Measurements from ENCODE around the gene RBM42. TPM values are rescaled to one million over a fixed set of nuclear protein-coding genes. Genes with fewer than 3 reads are reported as not detected.
A peak's percentile ranks its signal among the peaks of the same experiment; 100 is the strongest.

RBM42 gene
- total and polyA plus RNA-seq, 9 of the 15 experiments (the other 6 are each of a cell fraction or from before 2014, with no cell fraction given): 5.7 to 149 (median 32.4) TPM

DNA sequence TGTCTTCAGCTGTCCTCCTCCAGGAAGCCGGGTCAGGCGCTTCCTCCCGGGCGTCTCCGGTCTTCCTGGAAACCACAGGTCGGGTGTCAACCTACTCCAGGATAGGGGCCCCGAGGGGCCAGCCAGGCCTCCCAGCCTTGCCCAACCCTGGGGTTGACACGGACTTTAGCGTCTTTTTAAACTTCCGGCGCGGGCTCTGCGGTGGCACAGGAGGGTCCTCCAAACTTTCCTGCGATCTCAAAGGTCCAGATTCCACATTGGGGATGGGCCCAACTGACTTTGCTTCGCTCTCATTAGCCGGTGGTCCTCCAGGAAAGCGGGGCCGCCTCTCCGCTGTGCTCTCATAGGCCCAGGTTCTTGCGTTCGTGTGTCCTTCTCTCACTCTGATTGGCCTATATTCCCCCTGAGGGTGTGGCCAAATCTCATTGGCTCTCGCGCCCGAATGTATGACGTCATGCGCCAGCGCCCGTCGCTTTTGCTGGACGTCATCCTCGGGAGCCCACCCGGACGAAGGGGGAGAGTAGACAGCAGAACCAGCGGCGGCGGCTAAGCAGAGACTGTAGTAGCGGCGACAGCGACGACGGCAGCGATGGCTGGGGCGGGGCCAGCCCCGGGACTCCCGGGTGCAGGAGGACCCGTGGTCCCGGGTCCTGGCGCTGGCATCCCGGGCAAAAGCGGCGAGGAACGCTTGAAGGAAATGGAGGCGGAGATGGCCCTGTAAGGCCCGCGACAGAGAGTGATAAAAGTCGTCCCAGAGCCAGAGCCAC is at the start of gene RBM42 (continued):
- TF ChIP-seq, protein P1, sequence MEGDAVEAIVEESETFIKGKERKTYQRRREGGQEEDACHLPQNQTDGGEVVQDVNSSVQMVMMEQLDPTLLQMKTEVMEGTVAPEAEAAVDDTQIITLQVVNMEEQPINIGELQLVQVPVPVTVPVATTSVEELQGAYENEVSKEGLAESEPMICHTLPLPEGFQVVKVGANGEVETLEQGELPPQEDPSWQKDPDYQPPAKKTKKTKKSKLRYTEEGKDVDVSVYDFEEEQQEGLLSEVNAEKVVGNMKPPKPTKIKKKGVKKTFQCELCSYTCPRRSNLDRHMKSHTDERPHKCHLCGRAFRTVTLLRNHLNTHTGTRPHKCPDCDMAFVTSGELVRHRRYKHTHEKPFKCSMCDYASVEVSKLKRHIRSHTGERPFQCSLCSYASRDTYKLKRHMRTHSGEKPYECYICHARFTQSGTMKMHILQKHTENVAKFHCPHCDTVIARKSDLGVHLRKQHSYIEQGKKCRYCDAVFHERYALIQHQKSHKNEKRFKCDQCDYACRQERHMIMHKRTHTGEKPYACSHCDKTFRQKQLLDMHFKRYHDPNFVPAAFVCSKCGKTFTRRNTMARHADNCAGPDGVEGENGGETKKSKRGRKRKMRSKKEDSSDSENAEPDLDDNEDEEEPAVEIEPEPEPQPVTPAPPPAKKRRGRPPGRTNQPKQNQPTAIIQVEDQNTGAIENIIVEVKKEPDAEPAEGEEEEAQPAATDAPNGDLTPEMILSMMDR (IDR thresholded peaks at IDR 0.05 in 2 of 3, conservative IDR thresholded peaks at IDR 0.05 in 1 of 3; ENCODE audit: insufficient read depth in 2 of 3, low read depth in 1 of 3, low read length in 3 of 3): no peak
- TF ChIP-seq SMARCA4 (IDR thresholded peaks at IDR 0.05): no peak
- TF ChIP-seq RCOR1 (IDR thresholded peaks at IDR 0.05; ENCODE audit: borderline replicate concordance in 1 of 2, low read depth in 2 of 2, low read length in 2 of 2): peak in 1 of 2 experiments; percentile 50; a peak in 1 of 4 replicates
- no peak for TF ChIP-seq ADNP (tag; IDR thresholded peaks at IDR 0.05)
- no peak for TF ChIP-seq SMAD1 (IDR thresholded peaks at IDR 0.05; ENCODE audit: low read depth, low read length, partially characterized antibody)
- TF ChIP-seq NCOA2 (IDR thresholded peaks at IDR 0.05; ENCODE audit: partially characterized antibody in 2 of 2): no peak
- TF ChIP-seq, protein P2, sequence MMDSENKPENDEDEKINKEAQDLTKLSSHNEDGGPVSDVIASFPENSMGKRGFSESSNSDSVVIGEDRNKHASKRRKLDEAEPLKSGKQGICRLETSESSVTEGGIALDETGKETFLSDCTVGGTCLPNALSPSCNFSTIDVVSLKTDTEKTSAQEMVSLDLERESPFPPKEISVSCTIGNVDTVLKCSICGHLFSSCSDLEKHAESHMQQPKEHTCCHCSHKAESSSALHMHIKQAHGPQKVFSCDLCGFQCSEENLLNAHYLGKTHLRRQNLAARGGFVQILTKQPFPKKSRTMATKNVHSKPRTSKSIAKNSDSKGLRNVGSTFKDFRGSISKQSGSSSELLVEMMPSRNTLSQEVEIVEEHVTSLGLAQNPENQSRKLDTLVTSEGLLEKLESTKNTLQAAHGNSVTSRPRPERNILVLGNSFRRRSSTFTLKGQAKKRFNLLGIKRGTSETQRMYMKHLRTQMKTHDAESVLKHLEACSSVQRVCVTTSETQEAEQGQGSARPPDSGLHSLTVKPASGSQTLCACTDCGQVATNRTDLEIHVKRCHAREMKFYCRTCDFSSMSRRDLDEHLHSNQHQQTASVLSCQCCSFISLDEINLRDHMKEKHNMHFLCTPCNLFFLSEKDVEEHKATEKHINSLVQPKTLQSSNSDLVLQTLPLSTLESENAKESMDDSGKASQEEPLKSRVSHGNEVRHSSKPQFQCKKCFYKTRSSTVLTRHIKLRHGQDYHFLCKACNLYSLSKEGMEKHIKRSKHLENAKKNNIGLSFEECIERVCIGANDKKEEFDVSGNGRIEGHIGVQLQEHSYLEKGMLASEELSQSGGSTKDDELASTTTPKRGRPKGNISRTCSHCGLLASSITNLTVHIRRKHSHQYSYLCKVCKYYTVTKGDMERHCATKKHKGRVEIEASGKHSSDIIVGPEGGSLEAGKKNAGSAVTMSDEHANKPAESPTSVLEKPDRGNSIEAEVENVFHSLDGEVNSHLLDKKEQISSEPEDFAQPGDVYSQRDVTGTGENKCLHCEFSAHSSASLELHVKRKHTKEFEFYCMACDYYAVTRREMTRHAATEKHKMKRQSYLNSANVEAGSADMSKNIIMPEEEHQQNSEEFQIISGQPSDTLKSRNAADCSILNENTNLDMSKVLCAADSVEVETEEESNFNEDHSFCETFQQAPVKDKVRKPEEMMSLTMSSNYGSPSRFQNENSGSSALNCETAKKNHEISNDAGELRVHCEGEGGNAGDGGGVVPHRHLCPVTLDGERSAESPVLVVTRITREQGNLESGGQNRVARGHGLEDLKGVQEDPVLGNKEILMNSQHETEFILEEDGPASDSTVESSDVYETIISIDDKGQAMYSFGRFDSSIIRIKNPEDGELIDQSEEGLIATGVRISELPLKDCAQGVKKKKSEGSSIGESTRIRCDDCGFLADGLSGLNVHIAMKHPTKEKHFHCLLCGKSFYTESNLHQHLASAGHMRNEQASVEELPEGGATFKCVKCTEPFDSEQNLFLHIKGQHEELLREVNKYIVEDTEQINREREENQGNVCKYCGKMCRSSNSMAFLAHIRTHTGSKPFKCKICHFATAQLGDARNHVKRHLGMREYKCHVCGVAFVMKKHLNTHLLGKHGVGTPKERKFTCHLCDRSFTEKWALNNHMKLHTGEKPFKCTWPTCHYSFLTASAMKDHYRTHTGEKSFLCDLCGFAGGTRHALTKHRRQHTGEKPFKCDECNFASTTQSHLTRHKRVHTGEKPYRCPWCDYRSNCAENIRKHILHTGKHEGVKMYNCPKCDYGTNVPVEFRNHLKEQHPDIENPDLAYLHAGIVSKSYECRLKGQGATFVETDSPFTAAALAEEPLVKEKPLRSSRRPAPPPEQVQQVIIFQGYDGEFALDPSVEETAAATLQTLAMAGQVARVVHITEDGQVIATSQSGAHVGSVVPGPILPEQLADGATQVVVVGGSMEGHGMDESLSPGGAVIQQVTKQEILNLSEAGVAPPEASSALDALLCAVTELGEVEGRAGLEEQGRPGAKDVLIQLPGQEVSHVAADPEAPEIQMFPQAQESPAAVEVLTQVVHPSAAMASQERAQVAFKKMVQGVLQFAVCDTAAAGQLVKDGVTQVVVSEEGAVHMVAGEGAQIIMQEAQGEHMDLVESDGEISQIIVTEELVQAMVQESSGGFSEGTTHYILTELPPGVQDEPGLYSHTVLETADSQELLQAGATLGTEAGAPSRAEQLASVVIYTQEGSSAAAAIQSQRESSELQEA (IDR thresholded peaks at IDR 0.05; ENCODE audit: low read depth): 0 out of 2 replicates have a peak, but pooled peaks have one; percentile 22
- TF ChIP-seq SPI1 (IDR thresholded peaks at IDR 0.05; ENCODE audit: borderline replicate concordance, low read depth, low read length): no peak
- TF ChIP-seq RHOXF2B (CRISPR knock-in tag; conservative IDR thresholded peaks at IDR 0.05): no peak
- TF ChIP-seq ZNF75A (CRISPR knock-in tag; IDR thresholded peaks at IDR 0.05): no peak
- TF ChIP-seq ILF3 (IDR thresholded peaks at IDR 0.05; ENCODE audit: borderline replicate concordance): no peak
- peak; percentile 99 for TF ChIP-seq SIN3B (IDR thresholded peaks at IDR 0.05; ENCODE audit: low read depth)
- TF ChIP-seq CCNT2 (IDR thresholded peaks at IDR 0.05; ENCODE audit: borderline replicate concordance, extremely low read depth, insufficient read length, low read depth, low read length): no peak
- no peak for TF ChIP-seq CCAR2 (IDR thresholded peaks at IDR 0.05; ENCODE audit: low read depth, low read length)
- no peak for TF ChIP-seq NFATC3 (IDR thresholded peaks at IDR 0.05)
- no peak for TF ChIP-seq MAFK (IDR thresholded peaks at IDR 0.05; ENCODE audit: low read length)
- TF ChIP-seq ZNF695 (CRISPR knock-in tag; IDR thresholded peaks at IDR 0.05): no peak

All from K562 (cell line).